OCI-LY3 (cell line): ENCODE data around the gene SNORC.

Source experiments
- CTCF ChIP-seq: fragments of 200-600, 300-600 bp; sonication (generic); IDR thresholded peaks from 2 replicates; pipeline ENCODE4 v1.5.1; 2014; ENCODE audit warnings: antibody characterized with exemption, low read length, low read depth
- EZH2phosphoT487 ChIP-seq: fragments of 200-600 bp; shearing (Covaris generic); IDR thresholded peaks from 2 replicates; pipeline ENCODE4 v1.6.1; 2018; ENCODE audit warnings: antibody characterized with exemption, mixed run types, low read depth

GRCh38 chr2:232871835-232872736 is 2.0 kb downstream of the SNORC start:
- TF ChIP-seq CTCF (no peak), EZH2phosphoT487 (no peak)
